Vagina (tissue), 2 donors: Measurements from ENCODE around the gene ACOX3. TPM values are rescaled to one million over a fixed set of nuclear protein-coding genes. Genes with fewer than 3 reads are reported as not detected.

Experiments
- DNase-seq, 2 donors: peaks; one replicate each; pipeline ENCODE4 v3.0.0-alpha.2; 2017; ENCODE audit errors: extremely low spot score in 2 of 2
- H3K27ac ChIP-seq: fragments of 200-600 bp; sonication (generic); one replicate; pipeline ENCODE4 v1.5.1; 2019
- H3K27me3 ChIP-seq: fragments of 200-600 bp; sonication (generic); one replicate; pipeline ENCODE4 v1.5.1; 2019
- H3K36me3 ChIP-seq, 2 donors: fragments of 200-600 bp; sonication (generic); one replicate each; pipeline ENCODE4 v1.5.1; 2017 to 2019
- H3K4me1 ChIP-seq: fragments of 200-600 bp; sonication (generic); one replicate; pipeline ENCODE4 v1.5.1; 2019
- H3K4me3 ChIP-seq, 2 donors: fragments of 200-600 bp; sonication (generic); 1 replicate in 1 of 2; 2 replicates in 1 of 2; pipeline ENCODE4 v1.5.1; 2016 to 2019
- H3K9me3 ChIP-seq: fragments of 200-600 bp; sonication (generic); one replicate; pipeline ENCODE4 v1.5.1; 2019
- CTCF ChIP-seq, 3 experiments: fragments of 450-650 bp in 2 of 3; fragments of 200-600 bp in 1 of 3; sonication (generic) in 1 of 3; IDR thresholded peaks; one replicate each; pipeline ENCODE4 v1.5.1; 2017 to 2019; ENCODE audit warnings: antibody characterized with exemption in 3 of 3, mild to moderate bottlenecking in 2 of 3, moderate library complexity in 2 of 3
- POLR2A ChIP-seq, 2 donors: fragments of 450-650 bp; IDR thresholded peaks; one replicate each; pipeline ENCODE4 v1.6.1; 2017; ENCODE audit warnings: antibody characterized with exemption in 2 of 2, mild to moderate bottlenecking in 2 of 2, moderate library complexity in 2 of 2
- POLR2AphosphoS5 ChIP-seq, 2 donors: sonication (generic); formaldehyde crosslinking; IDR thresholded peaks; one replicate each; pipeline ENCODE4 v1.9.0; 2017; ENCODE audit warnings: antibody characterized with exemption in 2 of 2, mild to moderate bottlenecking in 2 of 2, low read depth in 1 of 2; ENCODE audit not compliant: insufficient read depth in 1 of 2
- intact Hi-C: fragments of 100-400 bp; cut with DNase I; formaldehyde crosslinking; loops from one replicate; pipeline ENCODE4 v1.15.1; 2023
- total RNA-seq: library from RNA; depleted of rRNA; stranded (reverse); fragments of >200 nt; gene quantifications from one replicate; pipeline ENCODE4 v1.2.3, GENCODE V29; 2016

Gene ACOX3
- total RNA-seq, 1 donor from 2014 or later, result 46.9 TPM

- no peak for DNase-seq
- TF ChIP-seq POLR2A (IDR thresholded peaks at IDR 0.05) (no peak), CTCF (IDR thresholded peaks at IDR 0.05) (no peak), POLR2AphosphoS5 (IDR thresholded peaks at IDR 0.05; ENCODE audit: insufficient read depth in 1 of 2, low read depth in 1 of 2) (no peak)
- intact Hi-C loops, result no loop called here
- Histone ChIP-seq H3K27ac (no peak overlapping the region), H3K36me3 (no peaks in the 10 kb centered on the region), H3K4me3 (no peak overlapping the region), H3K27me3 (no peaks in the 10 kb centered on the region), H3K4me1 (no peaks in the 10 kb centered on the region), H3K9me3 (no peaks in the 10 kb centered on the region)
These were observed 110.4 kb downstream of the ACOX3 start for GRCh38 chr4:8329859-8330761.

GRCh38 chr4:8329560-8329858, 111.0 kb downstream of the ACOX3 start:
- no peaks in the 10 kb centered on the region for H3K36me3 ChIP-seq
- no peak overlapping the region for H3K27ac ChIP-seq
- DNase-seq, result no peak
- H3K9me3 ChIP-seq, result no peaks in the 10 kb centered on the region
- no peaks in the 10 kb centered on the region for H3K4me1 ChIP-seq
- TF ChIP-seq CTCF (IDR thresholded peaks at IDR 0.05) (no peak), POLR2A (IDR thresholded peaks at IDR 0.05) (no peak), POLR2AphosphoS5 (IDR thresholded peaks at IDR 0.05; ENCODE audit: insufficient read depth in 1 of 2, low read depth in 1 of 2) (no peak)
- no peaks in the 10 kb centered on the region for H3K27me3 ChIP-seq
- H3K4me3 ChIP-seq, result no peak overlapping the region
- intact Hi-C loops, result no loop called here

GRCh38 chr4:8328866-8329559, 111.5 kb downstream of the ACOX3 start:
- no peaks in the 10 kb centered on the region for H3K4me1 ChIP-seq
- TF ChIP-seq CTCF (IDR thresholded peaks at IDR 0.05) (no peak), POLR2AphosphoS5 (IDR thresholded peaks at IDR 0.05; ENCODE audit: insufficient read depth in 1 of 2, low read depth in 1 of 2) (no peak), POLR2A (IDR thresholded peaks at IDR 0.05) (no peak)
- H3K4me3 ChIP-seq, result no peak overlapping the region
- DNase-seq, result no peak
- no peaks in the 10 kb centered on the region for H3K36me3 ChIP-seq
- no peaks in the 10 kb centered on the region for H3K9me3 ChIP-seq
- intact Hi-C loops, result no loop called here
- no peaks in the 10 kb centered on the region for H3K27me3 ChIP-seq
- no peak overlapping the region for H3K27ac ChIP-seq

GRCh38 chr4:8328456-8328855, 112.1 kb downstream of the ACOX3 start:
- intact Hi-C loops, result no loop called here
- TF ChIP-seq CTCF (IDR thresholded peaks at IDR 0.05), result no peak
- no peak for TF ChIP-seq POLR2A (IDR thresholded peaks at IDR 0.05)
- no peak for TF ChIP-seq POLR2AphosphoS5 (IDR thresholded peaks at IDR 0.05; ENCODE audit: insufficient read depth in 1 of 2, low read depth in 1 of 2)
- no peaks in the 10 kb centered on the region for H3K36me3 ChIP-seq
- H3K4me3 ChIP-seq, result no peak overlapping the region
- DNase-seq, result no peak
- no peaks in the 10 kb centered on the region for H3K9me3 ChIP-seq
- H3K4me1 ChIP-seq, result no peaks in the 10 kb centered on the region
- H3K27ac ChIP-seq, result no peak overlapping the region
- no peaks in the 10 kb centered on the region for H3K27me3 ChIP-seq

- TF ChIP-seq CTCF (IDR thresholded peaks at IDR 0.05) (no peak), POLR2AphosphoS5 (IDR thresholded peaks at IDR 0.05; ENCODE audit: insufficient read depth in 1 of 2, low read depth in 1 of 2) (no peak), POLR2A (IDR thresholded peaks at IDR 0.05) (no peak)
These were observed 114.3 kb downstream of the ACOX3 start for GRCh38 chr4:8326206-8326605.

More at GRCh38 chr4:8326206-8326605, 114.3 kb downstream of the ACOX3 start:
- Histone ChIP-seq H3K4me3 (no peak overlapping the region), H3K27ac (no peak overlapping the region), H3K36me3 (no peaks in the 10 kb centered on the region), H3K4me1 (no peaks in the 10 kb centered on the region), H3K27me3 (no peaks in the 10 kb centered on the region), H3K9me3 (no peaks in the 10 kb centered on the region)
- no peak for DNase-seq
- intact Hi-C loops, result no loop called here
